Stimulated activated CD4-positive, alpha-beta T cell treated with anti-CD3 and anti-CD28 coated beads, Interleukin-1b, Interleukin-23, amount 100 ng/mL, for 48 hours (primary cell): ENCODE data around the gene TMEM106C.

Experiments
- DNase-seq: peaks from one replicate; pipeline ENCODE4 v3.0.0-alpha.2; 2020

TMEM106C gene

GRCh38 chr12:47999816-48000215 lies 36.4 kb downstream of the TMEM106C start:
- DNase-seq, result no peak

GRCh38 chr12:48000878-48001504 lies 37.6 kb downstream of the TMEM106C start:
- DNase-seq, result no peak

GRCh38 chr12:48001505-48002413 lies 38.4 kb downstream of the TMEM106C start:
- no peak for DNase-seq

GRCh38 chr12:48002414-48002730 lies 39.0 kb downstream of the TMEM106C start:
- DNase-seq, result no peak

- DNase-seq, result no peak
Measured at GRCh38 chr12:48002773-48003218, 39.4 kb downstream of the TMEM106C start.

GRCh38 chr12:48003226-48004052 lies 40.0 kb downstream of the TMEM106C start:
- no peak for DNase-seq

- no peak for DNase-seq
Measured at GRCh38 chr12:48004053-48004941, 40.9 kb downstream of the TMEM106C start, which contains the start of gene COL2A1. Gene COL2A1, minus strand, starts transcription at chr12:48004476. Its CDS starts 155 bp downstream, at chr12:48004321.

- no peak for DNase-seq
Measured at GRCh38 chr12:48005001-48005749, 41.8 kb downstream of the TMEM106C start.

- no peak for DNase-seq
Measured at GRCh38 chr12:48005750-48006021, 42.3 kb downstream of the TMEM106C start.

GRCh38 chr12:48007206-48007605 lies 43.8 kb downstream of the TMEM106C start:
- DNase-seq, result no peak

- no peak for DNase-seq
Measured at GRCh38 chr12:48008349-48008748, 45.0 kb downstream of the TMEM106C start.

GRCh38 chr12:48008950-48009349 lies 45.6 kb downstream of the TMEM106C start:
- DNase-seq, result no peak

- no peak for DNase-seq
Measured at GRCh38 chr12:48009471-48009870, 46.1 kb downstream of the TMEM106C start.

- DNase-seq, result no peak
Measured at GRCh38 chr12:48010366-48010970, 47.1 kb downstream of the TMEM106C start.

GRCh38 chr12:48012070-48012469 lies 48.7 kb downstream of the TMEM106C start:
- no peak for DNase-seq

- DNase-seq, result no peak
Measured at GRCh38 chr12:48013287-48013686, 49.9 kb downstream of the TMEM106C start.

- no peak for DNase-seq
Measured at GRCh38 chr12:48015129-48015528, 51.7 kb downstream of the TMEM106C start.

- DNase-seq, result no peak
Measured at GRCh38 chr12:48015954-48016353, 52.6 kb downstream of the TMEM106C start.

- no peak for DNase-seq
Measured at GRCh38 chr12:48016373-48017020, 53.1 kb downstream of the TMEM106C start.

- no peak for DNase-seq
Measured at GRCh38 chr12:48017496-48017895, 54.1 kb downstream of the TMEM106C start.
